ENCODE measurements around the gene TTL.
"Not testable (repeated sequence)": the region's sequence is repeated elsewhere in the genome, so short reads cannot be mapped to it uniquely, and the experiment has no call there.

The TTL gene

DNA sequence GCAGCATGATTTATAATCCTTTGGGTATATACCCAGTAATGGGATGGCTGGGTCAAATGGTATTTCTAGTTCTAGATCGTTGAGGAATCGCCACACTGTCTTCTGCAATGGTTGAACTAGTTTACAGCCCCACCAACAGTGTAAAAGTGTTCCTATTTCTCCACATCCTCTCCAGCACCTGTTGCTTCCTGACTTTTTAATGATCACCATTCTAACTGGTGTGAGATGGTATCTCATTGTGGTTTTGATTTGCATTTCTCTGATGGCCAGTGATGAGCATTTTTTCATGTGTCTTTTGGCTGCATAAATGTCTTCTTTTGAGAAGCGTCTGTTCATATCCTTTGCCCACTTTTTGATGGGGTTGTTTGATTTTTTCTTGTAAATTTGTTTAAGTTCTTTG, 42.3 kb downstream of the TTL start:
- not testable (repeated sequence) for DNase-seq

GRCh38 chr2:112528541-112528940, 46.6 kb downstream of the TTL start:
- DNase-seq, result no peak

DNA sequence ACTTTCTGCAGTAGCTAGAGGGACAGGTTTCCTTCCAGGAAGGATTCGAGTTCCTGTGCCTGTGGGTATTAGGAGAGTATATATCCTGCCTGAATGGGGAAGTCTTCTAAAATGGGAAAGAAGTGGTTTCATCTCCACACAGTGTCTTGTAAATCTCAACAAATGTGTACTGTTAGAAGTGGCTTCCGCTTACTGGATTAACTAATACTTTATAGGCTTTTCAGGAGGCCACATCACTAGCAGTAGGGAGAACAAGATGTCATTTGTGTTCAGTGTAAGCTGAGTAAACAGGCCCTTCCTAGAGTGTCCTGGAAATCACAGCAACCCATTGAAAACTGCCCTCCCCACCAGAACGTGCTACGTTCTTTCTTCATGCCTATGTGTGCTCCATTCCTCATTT, 47.8 kb downstream of the TTL start:
- no peak for DNase-seq

DNA sequence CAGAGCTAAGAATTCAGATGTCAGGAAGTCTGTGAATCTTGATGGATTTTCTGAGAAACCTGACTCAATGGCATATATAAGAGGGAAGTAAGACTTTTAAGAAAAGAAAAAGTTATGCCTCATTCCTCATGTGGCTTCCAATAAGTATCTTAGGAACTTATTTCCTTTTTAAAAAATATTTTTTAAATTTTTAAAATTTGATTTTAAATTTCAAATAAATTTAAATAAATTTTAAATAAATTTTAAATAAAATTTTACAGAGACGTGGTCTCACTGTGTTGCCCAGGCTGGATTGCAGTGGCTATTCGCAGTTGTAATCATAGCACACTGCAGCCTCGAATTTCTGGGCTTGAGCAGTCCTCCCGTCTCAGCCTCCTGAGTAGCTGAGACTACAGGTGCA, 48.8 kb downstream of the TTL start:
- no peak for DNase-seq

DNA sequence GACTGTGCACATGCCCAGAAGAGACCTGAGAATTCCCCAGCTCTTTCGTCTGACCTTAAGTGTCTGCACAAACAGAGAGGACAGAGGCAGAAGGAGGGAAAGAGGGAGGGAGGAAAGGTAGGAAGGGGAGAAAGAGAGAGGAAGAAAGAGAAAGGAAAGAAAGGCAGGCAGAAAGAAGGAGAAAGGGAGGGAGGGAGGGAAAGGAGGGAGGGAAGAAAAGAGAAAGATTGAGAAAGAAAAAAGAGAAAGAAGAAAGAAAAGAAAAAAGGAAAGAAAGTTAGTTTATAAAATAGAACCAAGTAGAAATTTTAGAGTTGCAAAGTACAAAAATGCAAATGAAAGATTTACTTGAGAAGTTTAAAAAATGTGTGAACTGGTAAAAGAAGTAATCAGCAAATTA, 52.9 kb downstream of the TTL start:
- DNase-seq, result no peak

GRCh38 chr2:112536665-112537064, 54.7 kb downstream of the TTL start:
- DNase-seq, result not testable (repeated sequence)

GRCh38 chr2:112539306-112539705, 57.4 kb downstream of the TTL start:
- DNase-seq, result no peak

- no peak for DNase-seq
Observed at GRCh38 chr2:112540906-112541305, 59.0 kb downstream of the TTL start.

DNA sequence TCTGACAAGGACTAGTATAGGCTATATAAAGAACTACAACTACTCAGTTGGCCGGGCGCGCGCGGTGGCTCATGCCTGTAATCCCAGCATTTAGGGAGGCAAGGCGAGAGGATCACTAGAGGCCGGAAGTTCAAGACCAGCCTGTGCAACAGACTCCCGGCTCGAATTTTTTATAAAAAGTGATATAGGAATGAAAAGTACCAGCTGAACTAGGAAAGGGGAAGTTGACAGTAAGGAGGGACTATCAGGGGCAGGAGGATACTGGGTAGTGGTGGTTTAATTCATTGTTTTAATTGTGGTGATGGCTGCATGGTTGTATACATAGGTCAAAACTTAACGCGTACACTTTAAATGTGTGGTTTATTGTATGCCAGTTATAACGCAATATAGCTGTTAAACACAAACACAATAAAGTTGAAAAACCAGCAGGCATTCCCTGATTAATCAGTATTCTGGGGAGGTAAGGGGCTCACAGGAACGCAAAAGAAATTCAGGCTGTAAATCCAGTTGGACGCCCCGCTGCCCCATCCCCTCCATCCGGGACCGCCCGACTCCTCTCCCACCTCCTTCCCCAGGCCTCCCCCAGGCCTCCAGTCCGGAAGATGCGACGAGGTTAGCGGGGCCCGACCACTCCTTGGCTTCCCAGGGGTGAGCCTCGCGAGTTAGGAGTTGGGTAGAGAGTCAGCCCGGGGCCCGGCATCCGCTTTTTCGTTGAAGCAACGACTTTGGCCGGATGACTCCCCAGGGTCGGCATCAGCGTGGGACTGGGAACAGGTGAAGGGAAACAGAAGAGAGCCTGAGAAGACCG, 59.6 kb downstream of the TTL start:
- peak; percentile 59 for DNase-seq

DNA sequence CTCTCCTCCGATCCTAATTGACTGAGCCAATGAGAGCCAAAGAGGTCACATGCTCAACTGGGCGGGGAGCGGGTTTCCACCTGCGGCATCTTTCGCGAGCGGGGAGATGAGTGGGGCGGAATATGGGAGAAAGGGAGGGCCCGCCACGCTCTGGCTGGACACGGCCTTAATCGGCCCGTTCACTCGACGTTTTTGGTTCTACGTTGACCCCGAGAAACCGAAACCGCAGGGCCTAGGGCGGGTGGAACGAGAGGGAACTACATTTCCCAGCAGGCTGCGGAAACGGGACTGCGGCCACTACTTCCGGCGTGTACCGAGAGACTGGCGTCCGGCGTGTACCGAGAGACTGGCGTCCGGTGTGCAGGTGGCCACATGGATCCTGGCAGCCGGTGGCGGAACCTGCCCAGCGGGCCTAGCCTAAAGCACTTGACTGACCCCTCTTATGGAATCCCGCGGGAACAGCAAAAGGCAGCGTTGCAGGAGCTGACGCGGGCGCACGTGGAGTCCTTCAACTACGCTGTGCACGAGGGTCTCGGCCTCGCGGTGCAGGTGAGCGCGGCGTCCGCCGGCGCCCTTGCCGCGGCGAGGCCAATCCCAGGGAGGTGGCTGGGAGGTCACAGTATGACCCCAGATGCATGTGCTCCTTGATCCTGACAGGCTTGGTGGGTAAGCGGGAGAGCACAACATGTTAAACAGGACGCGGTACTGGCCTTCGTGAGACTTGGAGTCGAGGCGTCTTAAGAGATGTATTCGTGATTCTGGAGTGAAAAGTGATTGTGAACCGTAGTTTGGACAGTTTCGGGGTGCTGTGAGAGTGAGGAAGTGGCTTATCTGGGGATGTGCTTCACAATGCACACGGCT, 60.4 kb downstream of the TTL start, which contains the start of gene POLR1B:
TSS of gene POLR1B (plus strand) at position 343 of the 861 bp plus-strand sequence. CDS start at position 373, 30 bp downstream.
- peak; percentile 69 for DNase-seq

DNA sequence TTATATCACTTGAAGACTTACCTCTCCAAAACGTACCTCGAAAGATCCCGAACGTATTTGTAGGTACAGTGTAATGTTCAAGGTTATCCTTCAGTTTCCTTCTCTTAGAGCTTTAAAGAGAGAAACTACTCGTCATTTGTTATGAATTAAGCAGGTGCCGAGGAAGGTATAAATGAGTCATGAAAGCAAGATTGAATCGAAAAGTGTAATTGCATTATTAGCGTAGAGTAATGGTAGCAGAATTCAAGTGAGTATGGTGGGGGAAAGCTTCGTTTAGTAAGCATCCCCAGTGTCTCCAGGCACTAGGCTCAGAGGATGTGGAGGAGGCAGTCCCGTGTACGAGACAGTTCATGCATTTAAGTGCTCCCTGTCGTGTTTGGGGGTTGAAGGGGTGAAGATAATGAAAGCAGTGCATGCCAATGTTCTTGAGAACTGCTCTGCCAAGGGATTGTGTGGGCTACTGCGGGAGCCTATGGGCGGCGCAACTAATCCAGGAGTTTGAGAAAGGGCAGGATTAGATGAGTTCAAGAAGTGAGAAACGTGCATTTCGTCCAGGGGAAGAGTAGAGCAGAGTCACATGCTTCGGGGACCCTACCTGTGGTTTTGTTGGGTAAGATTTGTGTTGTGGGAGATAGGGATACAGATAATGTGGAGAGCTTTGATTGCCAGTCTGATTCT, 61.2 kb downstream of the TTL start:
- DNase-seq, result no peak

- peak; percentile 16 for DNase-seq
Observed at GRCh38 chr2:112547333-112547732, 65.4 kb downstream of the TTL start.

DNA sequence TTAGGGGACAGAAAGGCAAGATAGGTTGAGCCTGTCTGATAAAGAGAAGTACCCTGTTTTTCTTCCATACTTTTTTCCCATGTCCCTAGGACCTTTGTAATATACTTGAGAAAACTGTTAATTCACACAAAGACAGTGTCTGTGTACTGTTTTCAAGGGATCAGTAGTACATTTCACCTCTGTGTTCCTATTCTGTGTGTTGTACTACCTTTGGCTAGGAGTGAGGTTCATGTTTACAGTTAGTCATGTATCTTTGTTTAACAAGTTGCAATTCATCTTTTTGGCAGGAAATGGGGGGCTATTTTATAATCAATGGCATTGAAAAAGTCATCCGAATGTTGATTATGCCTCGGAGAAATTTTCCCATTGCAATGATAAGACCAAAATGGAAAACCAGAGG, 67.0 kb downstream of the TTL start:
- no peak for DNase-seq

- no peak for DNase-seq
Observed at GRCh38 chr2:112566104-112566503, 84.1 kb downstream of the TTL start.

DNA sequence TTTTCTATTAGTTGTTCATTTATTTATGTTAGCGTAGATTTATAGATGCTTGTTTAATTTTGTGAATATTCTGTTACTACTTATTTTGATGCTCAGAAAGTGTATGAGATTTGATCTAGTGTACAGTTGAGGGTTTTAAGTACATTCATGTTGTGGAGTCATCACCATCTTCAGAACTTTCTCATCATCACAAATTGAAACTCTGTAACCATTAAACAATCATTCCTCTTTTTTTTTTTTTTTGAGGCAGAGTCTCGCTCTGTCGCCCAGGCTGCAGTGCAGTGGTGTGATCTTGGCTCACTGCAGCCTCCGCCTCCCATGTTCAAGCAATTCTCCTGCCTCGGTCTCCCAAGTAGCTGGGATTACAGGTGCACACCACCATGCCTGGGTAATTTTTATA, 84.6 kb downstream of the TTL start:
- not testable (repeated sequence) for DNase-seq

GRCh38 chr2:112572005-112572404, 90.0 kb downstream of the TTL start:
- DNase-seq, result no peak

DNA sequence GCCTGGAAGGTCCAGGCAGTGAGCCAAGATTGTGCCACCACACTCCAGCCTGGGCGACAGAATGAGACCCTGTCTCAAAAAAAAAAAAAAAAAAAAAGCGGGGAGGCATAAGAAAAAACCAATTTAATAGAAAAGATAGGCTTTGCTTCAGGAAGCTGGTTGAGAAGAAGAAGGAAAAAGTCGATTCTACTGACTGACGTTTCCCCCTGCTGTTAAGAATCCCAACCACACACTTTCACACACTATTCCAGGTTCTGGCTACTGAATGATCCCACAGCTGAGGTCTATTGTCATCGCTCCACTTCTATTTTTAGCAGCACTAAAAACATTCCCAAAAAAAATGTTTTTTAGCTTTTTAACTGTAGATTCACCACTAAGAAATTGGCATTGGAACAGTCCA, 95.8 kb downstream of the TTL start:
- no peak for DNase-seq

DNA sequence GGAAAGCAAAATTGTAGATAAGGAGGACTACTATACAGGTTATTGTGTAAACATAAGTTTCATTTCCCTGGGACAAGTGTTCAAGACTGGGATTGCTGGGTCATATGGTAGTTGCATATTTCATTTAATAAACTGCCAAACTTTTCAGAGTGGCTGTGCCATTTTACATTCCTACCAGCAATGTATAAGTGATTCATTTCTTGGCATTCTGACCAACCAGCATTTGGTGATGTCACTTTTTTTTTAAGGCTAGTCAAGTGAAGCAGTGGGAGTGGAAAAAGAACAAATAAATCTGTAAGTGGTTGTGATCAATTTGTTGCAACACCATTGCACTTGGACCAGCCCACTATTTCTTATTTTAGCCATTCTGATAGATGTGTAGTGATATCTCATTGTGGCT, 97.3 kb downstream of the TTL start:
- DNase-seq, result no peak

GRCh38 chr2:112580084-112580483, 98.1 kb downstream of the TTL start:
- DNase-seq, result no peak

GRCh38 chr2:112582314-112582746, 100.4 kb downstream of the TTL start:
- DNase-seq, result peak; percentile 44

DNA sequence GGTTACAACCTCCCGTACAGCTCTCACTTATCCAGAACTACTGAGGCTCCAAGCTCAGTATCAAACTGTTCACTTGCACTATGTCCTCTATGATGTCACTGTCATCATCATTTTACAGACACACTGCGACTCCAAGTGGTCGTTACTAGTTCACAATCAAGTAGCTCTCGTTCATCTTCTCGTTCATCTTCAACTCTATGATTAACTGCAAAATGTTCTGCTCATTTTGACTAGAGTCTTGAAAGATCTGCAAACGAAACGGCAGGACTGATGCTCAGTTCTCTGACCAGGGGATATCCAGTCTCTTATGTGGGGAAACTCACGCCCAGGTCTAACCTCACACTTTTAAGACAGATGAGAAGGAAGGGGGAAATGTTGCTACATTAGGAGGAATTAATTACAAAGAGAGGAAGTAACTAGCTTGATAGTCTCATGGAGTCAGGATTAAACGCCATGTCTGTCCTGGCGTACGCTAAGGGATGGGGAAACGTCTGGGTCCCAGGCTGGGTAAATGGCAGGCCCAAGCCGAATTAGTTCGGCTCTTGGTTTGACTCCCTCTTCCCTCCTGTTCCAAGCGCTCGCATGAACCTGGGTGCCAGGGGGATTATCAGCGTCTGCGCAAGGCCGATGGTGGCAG, 101.7 kb downstream of the TTL start:
- DNase-seq, result peak; percentile 37

- peak; percentile 98 for DNase-seq
Observed at GRCh38 chr2:112584134-112584890, 102.4 kb downstream of the TTL start, which contains the start of gene CHCHD5. CHCHD5 (plus strand) TSS chr2:112584609; CDS start chr2:112584648, 39 bp downstream.

All from GF-D8 (cell line).